ENCODE data around the gene PALM.

PALM gene

GRCh38 chr19:764301-764700 is 55.6 kb downstream of the PALM start (continued):
- TF ChIP-seq ESRRG (CRISPR knock-in tag; IDR thresholded peaks at IDR 0.05) (no peak), POU6F1 (CRISPR knock-in tag; IDR thresholded peaks at IDR 0.05; ENCODE audit: borderline replicate concordance, low read depth) (no peak), TCF4 (CRISPR knock-in tag; IDR thresholded peaks at IDR 0.05; ENCODE audit: borderline replicate concordance) (no peak)

DNA sequence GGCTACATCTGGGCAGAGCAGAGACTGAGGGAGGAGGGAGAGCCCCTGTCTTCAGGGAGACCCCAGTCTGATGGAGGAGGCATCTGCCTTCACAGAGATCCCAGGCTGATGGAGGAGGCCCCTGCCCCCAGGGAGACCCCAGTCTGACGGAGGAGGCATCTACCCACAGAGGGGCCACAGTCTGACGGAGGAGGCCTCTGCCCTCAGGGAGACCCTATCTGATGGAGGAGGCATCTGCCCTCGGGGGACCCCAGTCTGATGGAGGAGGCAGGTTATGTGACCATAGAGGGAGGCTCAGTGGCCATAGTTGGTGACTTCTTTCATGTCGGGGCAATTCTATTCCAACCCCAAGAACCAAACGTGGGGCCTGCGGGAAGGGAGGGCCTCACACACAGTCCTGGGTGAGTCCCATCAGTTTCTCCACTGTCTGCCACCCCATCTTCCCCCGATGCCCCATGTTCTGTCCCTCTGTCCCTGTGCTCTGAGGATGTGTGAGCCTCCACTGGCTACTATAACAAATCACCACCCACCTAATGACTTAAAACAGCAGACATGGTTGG is 56.5 kb downstream of the PALM start:
- no peak for ATAC-seq
- no peak for TF ChIP-seq ISL1 (CRISPR knock-in tag; IDR thresholded peaks at IDR 0.05)
- no peak for TF ChIP-seq BACH2 (CRISPR knock-in tag; IDR thresholded peaks at IDR 0.05; ENCODE audit: borderline replicate concordance)
- no peak for TF ChIP-seq ZFP30 (CRISPR knock-in tag; IDR thresholded peaks at IDR 0.05)
- no peak for TF ChIP-seq RARB (CRISPR knock-in tag; IDR thresholded peaks at IDR 0.05)
- TF ChIP-seq ZC3H10 (CRISPR knock-in tag; IDR thresholded peaks at IDR 0.05) = no peak
- no peak for TF ChIP-seq CSRNP3 (CRISPR knock-in tag; IDR thresholded peaks at IDR 0.05)
- no peak for TF ChIP-seq CSDC2 (CRISPR knock-in tag; IDR thresholded peaks at IDR 0.05)
- TF ChIP-seq PPARA (CRISPR knock-in tag; IDR thresholded peaks at IDR 0.05; ENCODE audit: borderline replicate concordance) = no peak
- TF ChIP-seq POU6F1 (CRISPR knock-in tag; IDR thresholded peaks at IDR 0.05; ENCODE audit: borderline replicate concordance, low read depth) = no peak
- no peak for TF ChIP-seq ZFP3 (CRISPR knock-in tag; IDR thresholded peaks at IDR 0.05)
- no peak for TF ChIP-seq ESRRG (CRISPR knock-in tag; IDR thresholded peaks at IDR 0.05)
- TF ChIP-seq ARNTL (CRISPR knock-in tag; IDR thresholded peaks at IDR 0.05; ENCODE audit: borderline replicate concordance, low read depth) = no peak
- TF ChIP-seq OSR1 (CRISPR knock-in tag; IDR thresholded peaks at IDR 0.05) = no peak
- no peak for TF ChIP-seq ZNF565 (CRISPR knock-in tag; conservative IDR thresholded peaks at IDR 0.05; ENCODE audit: low read depth)

DNA sequence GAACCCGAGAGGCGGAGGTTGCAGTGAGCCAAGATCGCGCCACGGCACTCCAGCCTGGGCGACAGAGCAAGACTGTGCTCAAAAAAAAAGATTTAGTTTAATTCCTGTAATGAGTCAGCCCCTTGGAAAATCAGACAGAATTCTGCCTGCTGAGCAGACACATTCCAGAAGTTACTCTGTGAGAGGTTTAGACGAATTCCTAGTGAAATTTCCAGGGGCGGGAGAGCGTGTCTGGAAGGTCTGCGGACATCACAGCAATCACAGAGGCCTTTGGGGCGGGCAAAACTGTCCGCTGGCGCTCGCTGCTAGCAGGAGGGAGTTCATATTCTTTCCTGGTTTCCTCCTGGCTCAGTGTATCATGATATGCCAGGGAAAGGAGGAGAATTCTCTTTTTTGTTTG is 59.7 kb downstream of the PALM start:
- peak; percentile 74 for ATAC-seq
- no peak for TF ChIP-seq RARB (CRISPR knock-in tag; IDR thresholded peaks at IDR 0.05)
- no peak for TF ChIP-seq SNAI2 (CRISPR knock-in tag; IDR thresholded peaks at IDR 0.05)
- no peak for TF ChIP-seq TOX (CRISPR knock-in tag; IDR thresholded peaks at IDR 0.05; ENCODE audit: borderline replicate concordance)
- no peak for TF ChIP-seq ZNF565 (CRISPR knock-in tag; conservative IDR thresholded peaks at IDR 0.05; ENCODE audit: low read depth)
- TF ChIP-seq GLIS3 (CRISPR knock-in tag; IDR thresholded peaks at IDR 0.05) = no peak
- no peak for TF ChIP-seq ARNTL (CRISPR knock-in tag; IDR thresholded peaks at IDR 0.05; ENCODE audit: borderline replicate concordance, low read depth)
- TF ChIP-seq, protein P1, sequence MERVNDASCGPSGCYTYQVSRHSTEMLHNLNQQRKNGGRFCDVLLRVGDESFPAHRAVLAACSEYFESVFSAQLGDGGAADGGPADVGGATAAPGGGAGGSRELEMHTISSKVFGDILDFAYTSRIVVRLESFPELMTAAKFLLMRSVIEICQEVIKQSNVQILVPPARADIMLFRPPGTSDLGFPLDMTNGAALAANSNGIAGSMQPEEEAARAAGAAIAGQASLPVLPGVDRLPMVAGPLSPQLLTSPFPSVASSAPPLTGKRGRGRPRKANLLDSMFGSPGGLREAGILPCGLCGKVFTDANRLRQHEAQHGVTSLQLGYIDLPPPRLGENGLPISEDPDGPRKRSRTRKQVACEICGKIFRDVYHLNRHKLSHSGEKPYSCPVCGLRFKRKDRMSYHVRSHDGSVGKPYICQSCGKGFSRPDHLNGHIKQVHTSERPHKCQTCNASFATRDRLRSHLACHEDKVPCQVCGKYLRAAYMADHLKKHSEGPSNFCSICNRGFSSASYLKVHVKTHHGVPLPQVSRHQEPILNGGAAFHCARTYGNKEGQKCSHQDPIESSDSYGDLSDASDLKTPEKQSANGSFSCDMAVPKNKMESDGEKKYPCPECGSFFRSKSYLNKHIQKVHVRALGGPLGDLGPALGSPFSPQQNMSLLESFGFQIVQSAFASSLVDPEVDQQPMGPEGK (CRISPR knock-in tag; IDR thresholded peaks at IDR 0.05; ENCODE audit: borderline replicate concordance) = no peak
- no peak for TF ChIP-seq ZFP3 (CRISPR knock-in tag; IDR thresholded peaks at IDR 0.05)
- no peak for TF ChIP-seq POU6F1 (CRISPR knock-in tag; IDR thresholded peaks at IDR 0.05; ENCODE audit: borderline replicate concordance, low read depth)
- TF ChIP-seq TSHZ2 (CRISPR knock-in tag; IDR thresholded peaks at IDR 0.05) = no peak
- TF ChIP-seq CSDC2 (CRISPR knock-in tag; IDR thresholded peaks at IDR 0.05) = no peak
- no peak for TF ChIP-seq ZNF70 (CRISPR knock-in tag; IDR thresholded peaks at IDR 0.05)
- TF ChIP-seq ESRRG (CRISPR knock-in tag; IDR thresholded peaks at IDR 0.05) = no peak
- TF ChIP-seq, protein P2, sequence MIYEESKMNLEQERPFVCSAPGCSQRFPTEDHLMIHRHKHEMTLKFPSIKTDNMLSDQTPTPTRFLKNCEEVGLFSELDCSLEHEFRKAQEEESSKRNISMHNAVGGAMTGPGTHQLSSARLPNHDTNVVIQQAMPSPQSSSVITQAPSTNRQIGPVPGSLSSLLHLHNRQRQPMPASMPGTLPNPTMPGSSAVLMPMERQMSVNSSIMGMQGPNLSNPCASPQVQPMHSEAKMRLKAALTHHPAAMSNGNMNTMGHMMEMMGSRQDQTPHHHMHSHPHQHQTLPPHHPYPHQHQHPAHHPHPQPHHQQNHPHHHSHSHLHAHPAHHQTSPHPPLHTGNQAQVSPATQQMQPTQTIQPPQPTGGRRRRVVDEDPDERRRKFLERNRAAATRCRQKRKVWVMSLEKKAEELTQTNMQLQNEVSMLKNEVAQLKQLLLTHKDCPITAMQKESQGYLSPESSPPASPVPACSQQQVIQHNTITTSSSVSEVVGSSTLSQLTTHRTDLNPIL (CRISPR knock-in tag; IDR thresholded peaks at IDR 0.05; ENCODE audit: low read depth) = no peak
- no peak for TF ChIP-seq PPARA (CRISPR knock-in tag; IDR thresholded peaks at IDR 0.05; ENCODE audit: borderline replicate concordance)
- TF ChIP-seq BACH2 (CRISPR knock-in tag; IDR thresholded peaks at IDR 0.05; ENCODE audit: borderline replicate concordance) = no peak
- TF ChIP-seq ISL1 (CRISPR knock-in tag; IDR thresholded peaks at IDR 0.05) = no peak
- TF ChIP-seq CSRNP3 (CRISPR knock-in tag; IDR thresholded peaks at IDR 0.05) = no peak
- no peak for TF ChIP-seq ZNF8 (CRISPR knock-in tag; IDR thresholded peaks at IDR 0.05)

All from SK-N-SH treated with all-trans-retinoic acid at 6 μM for 48 hours (cell line).